Right kidney (tissue), 9 donors: ENCODE results near the gene DGKG.

ENCODE experiments used
- DNase-seq: peaks from one replicate; pipeline ENCODE4 v3.0.0-alpha.2; 2016
- long read RNA-seq, 8 donors: transcript quantifications; one replicate each; lab custom pipeline, GENCODE V29; 2026

Gene DGKG
- long read RNA-seq, donor 1, result 0 reads
- long read RNA-seq, donor 2, result 0 reads
- long read RNA-seq, donor 3, result 0 reads
- long read RNA-seq, donor 4, result 0 reads
- long read RNA-seq, donor 5, result 0 reads
- long read RNA-seq, donor 6, result 0 reads
- long read RNA-seq, donor 7, result 0 reads
- long read RNA-seq, donor 8, result 0 reads

GRCh38 chr3:186361762-186362536 lies at the start of gene DGKG:
DGKG (minus strand) TSS chr3:186362234; CDS start chr3:186320459, 41,775 bp downstream.
- peak; percentile 56 for DNase-seq

- no peak for DNase-seq
These were observed 49.1 kb upstream of the DGKG start for GRCh38 chr3:186411089-186411488.

- DNase-seq, result no peak
These were observed 44.9 kb upstream of the DGKG start for GRCh38 chr3:186406669-186407635.

- DNase-seq, result no peak
These were observed 39.5 kb upstream of the DGKG start for GRCh38 chr3:186401556-186401955.

GRCh38 chr3:186400662-186401061 lies 38.6 kb upstream of the DGKG start:
- no peak for DNase-seq

GRCh38 chr3:186400026-186400425 lies 38.0 kb upstream of the DGKG start:
- DNase-seq, result no peak

- no peak for DNase-seq
These were observed 32.7 kb upstream of the DGKG start for GRCh38 chr3:186394566-186395217.

- no peak for DNase-seq
These were observed 25.0 kb upstream of the DGKG start for GRCh38 chr3:186386883-186387560.

GRCh38 chr3:186385856-186386602 lies 24.0 kb upstream of the DGKG start:
- no peak for DNase-seq

- DNase-seq, result no peak
These were observed 21.3 kb upstream of the DGKG start for GRCh38 chr3:186383026-186383993.

GRCh38 chr3:186382217-186382885 lies 20.3 kb upstream of the DGKG start:
- DNase-seq, result no peak

GRCh38 chr3:186381424-186382216 lies 19.6 kb upstream of the DGKG start:
- DNase-seq, result peak; percentile 19

- no peak for DNase-seq
These were observed 18.8 kb upstream of the DGKG start for GRCh38 chr3:186380622-186381380.

- no peak for DNase-seq
These were observed 13.4 kb upstream of the DGKG start for GRCh38 chr3:186375443-186375842.

GRCh38 chr3:186374376-186374775 lies 12.3 kb upstream of the DGKG start:
- DNase-seq, result no peak

- no peak for DNase-seq
These were observed 7.2 kb upstream of the DGKG start for GRCh38 chr3:186369217-186369616.

- no peak for DNase-seq
These were observed 6.7 kb upstream of the DGKG start for GRCh38 chr3:186368717-186369116.

GRCh38 chr3:186368176-186368575 lies 6.1 kb upstream of the DGKG start:
- DNase-seq, result no peak
